Body of pancreas (tissue), 4 donors: ENCODE measurements around the gene AGAP1.

Source experiments
- POLR2A ChIP-seq, 3 donors: fragments of 450-650 bp; IDR thresholded peaks; one replicate each; pipeline ENCODE4 v1.6.1; 2016; ENCODE audit warnings: antibody characterized with exemption in 3 of 3, mild to moderate bottlenecking in 2 of 3
- TF ChIP-seq, protein P1 (sequence below), 7 experiments: fragments of 450-650 bp in 4 of 7; fragments of 200-600 bp in 3 of 7; sonication (generic) in 3 of 7; IDR thresholded peaks; one replicate each; pipeline ENCODE4 v1.5.1; 2016 to 2019; ENCODE audit warnings: antibody characterized with exemption in 7 of 7

GRCh38 chr2:235560345-235560744 lies 66.5 kb downstream of the AGAP1 start:
- TF ChIP-seq, protein P1, sequence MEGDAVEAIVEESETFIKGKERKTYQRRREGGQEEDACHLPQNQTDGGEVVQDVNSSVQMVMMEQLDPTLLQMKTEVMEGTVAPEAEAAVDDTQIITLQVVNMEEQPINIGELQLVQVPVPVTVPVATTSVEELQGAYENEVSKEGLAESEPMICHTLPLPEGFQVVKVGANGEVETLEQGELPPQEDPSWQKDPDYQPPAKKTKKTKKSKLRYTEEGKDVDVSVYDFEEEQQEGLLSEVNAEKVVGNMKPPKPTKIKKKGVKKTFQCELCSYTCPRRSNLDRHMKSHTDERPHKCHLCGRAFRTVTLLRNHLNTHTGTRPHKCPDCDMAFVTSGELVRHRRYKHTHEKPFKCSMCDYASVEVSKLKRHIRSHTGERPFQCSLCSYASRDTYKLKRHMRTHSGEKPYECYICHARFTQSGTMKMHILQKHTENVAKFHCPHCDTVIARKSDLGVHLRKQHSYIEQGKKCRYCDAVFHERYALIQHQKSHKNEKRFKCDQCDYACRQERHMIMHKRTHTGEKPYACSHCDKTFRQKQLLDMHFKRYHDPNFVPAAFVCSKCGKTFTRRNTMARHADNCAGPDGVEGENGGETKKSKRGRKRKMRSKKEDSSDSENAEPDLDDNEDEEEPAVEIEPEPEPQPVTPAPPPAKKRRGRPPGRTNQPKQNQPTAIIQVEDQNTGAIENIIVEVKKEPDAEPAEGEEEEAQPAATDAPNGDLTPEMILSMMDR (IDR thresholded peaks at IDR 0.05), result no peak
- no peak for TF ChIP-seq POLR2A (IDR thresholded peaks at IDR 0.05)
